Activated T-cell treated with anti-CD3 and anti-CD28 coated beads, Interleukin-2, amount 50 U/mL, for 48 hours (primary cell): ENCODE results near the gene ZNF335.
"Not testable (repeated sequence)": the region's sequence is repeated elsewhere in the genome, so short reads cannot be mapped to it uniquely, and the experiment has no call there.

Experiments used
- DNase-seq, 2 experiments: peaks; one replicate each; pipeline ENCODE4 v3.0.0-alpha.2; 2020

The ZNF335 gene

GRCh38 chr20:46000262-46000996 lies 28.4 kb upstream of the ZNF335 start:
- no peak for DNase-seq

- DNase-seq = no peak
Observed at GRCh38 chr20:45999557-46000261, 27.7 kb upstream of the ZNF335 start.

- DNase-seq = peak in 1 of 2 experiments; percentile 49
Observed at GRCh38 chr20:45998761-45999160, 26.8 kb upstream of the ZNF335 start.

- no peak for DNase-seq
Observed at GRCh38 chr20:45998337-45998736, 26.3 kb upstream of the ZNF335 start.

- DNase-seq = no peak
Observed at GRCh38 chr20:45997187-45997586, 25.2 kb upstream of the ZNF335 start.

- DNase-seq = not testable (repeated sequence)
Observed at GRCh38 chr20:45995495-45996097, 23.6 kb upstream of the ZNF335 start.

- no peak for DNase-seq
Observed at GRCh38 chr20:45994761-45995493, 22.9 kb upstream of the ZNF335 start.

- no peak for DNase-seq
Observed at GRCh38 chr20:45993197-45993951, 21.4 kb upstream of the ZNF335 start.

- no peak for DNase-seq
Observed at GRCh38 chr20:45991616-45992015, 19.6 kb upstream of the ZNF335 start.

- DNase-seq = not testable (repeated sequence)
Observed at GRCh38 chr20:45988830-45989229, 16.8 kb upstream of the ZNF335 start.

- DNase-seq = peak; percentile 87 to 89
Observed at GRCh38 chr20:45987108-45987780, 15.2 kb upstream of the ZNF335 start.

- DNase-seq = no peak
Observed at GRCh38 chr20:45985573-45985972, 13.6 kb upstream of the ZNF335 start.

- no peak for DNase-seq
Observed at GRCh38 chr20:45983279-45983743, 11.3 kb upstream of the ZNF335 start.

- DNase-seq = no peak
Observed at GRCh38 chr20:45981261-45981660, 9.3 kb upstream of the ZNF335 start.

GRCh38 chr20:45976086-45976485 lies 4.1 kb upstream of the ZNF335 start:
- no peak for DNase-seq

GRCh38 chr20:45975686-45976085 lies 3.7 kb upstream of the ZNF335 start:
- DNase-seq = no peak

- no peak for DNase-seq
Observed at GRCh38 chr20:45974896-45975565, 3.0 kb upstream of the ZNF335 start.

GRCh38 chr20:45972500-45973183 lies 639 bp upstream of the ZNF335 start:
- peak in 1 of 2 experiments; percentile 37 for DNase-seq

GRCh38 chr20:45971425-45971674 lies 653 bp downstream of the ZNF335 start:
- DNase-seq = no peak

- DNase-seq = peak in 1 of 2 experiments; percentile 45
Observed at GRCh38 chr20:45970646-45971424, 1.2 kb downstream of the ZNF335 start.
